Esophagus muscularis mucosa (tissue), 4 donors: ENCODE data around the gene SLC22A12.

Experiments used
- EP300 ChIP-seq: sonication (generic); formaldehyde crosslinking; IDR thresholded peaks from one replicate; pipeline ENCODE4 v1.6.1; 2017; ENCODE audit warnings: antibody characterized with exemption
- POLR2A ChIP-seq: fragments of 450-650 bp; IDR thresholded peaks from one replicate; pipeline ENCODE4 v1.6.1; 2017; ENCODE audit warnings: antibody characterized with exemption, moderate library complexity, mild to moderate bottlenecking, low read depth
- TF ChIP-seq, protein P1 (sequence below), 3 experiments: fragments of 200-600 bp in 2 of 3; fragments of 450-650 bp in 1 of 3; sonication (generic) in 2 of 3; IDR thresholded peaks; one replicate each; pipeline ENCODE4 v1.5.1; 2017 to 2019; ENCODE audit warnings: antibody characterized with exemption in 3 of 3, mild to moderate bottlenecking in 2 of 3, moderate library complexity in 1 of 3

DNA sequence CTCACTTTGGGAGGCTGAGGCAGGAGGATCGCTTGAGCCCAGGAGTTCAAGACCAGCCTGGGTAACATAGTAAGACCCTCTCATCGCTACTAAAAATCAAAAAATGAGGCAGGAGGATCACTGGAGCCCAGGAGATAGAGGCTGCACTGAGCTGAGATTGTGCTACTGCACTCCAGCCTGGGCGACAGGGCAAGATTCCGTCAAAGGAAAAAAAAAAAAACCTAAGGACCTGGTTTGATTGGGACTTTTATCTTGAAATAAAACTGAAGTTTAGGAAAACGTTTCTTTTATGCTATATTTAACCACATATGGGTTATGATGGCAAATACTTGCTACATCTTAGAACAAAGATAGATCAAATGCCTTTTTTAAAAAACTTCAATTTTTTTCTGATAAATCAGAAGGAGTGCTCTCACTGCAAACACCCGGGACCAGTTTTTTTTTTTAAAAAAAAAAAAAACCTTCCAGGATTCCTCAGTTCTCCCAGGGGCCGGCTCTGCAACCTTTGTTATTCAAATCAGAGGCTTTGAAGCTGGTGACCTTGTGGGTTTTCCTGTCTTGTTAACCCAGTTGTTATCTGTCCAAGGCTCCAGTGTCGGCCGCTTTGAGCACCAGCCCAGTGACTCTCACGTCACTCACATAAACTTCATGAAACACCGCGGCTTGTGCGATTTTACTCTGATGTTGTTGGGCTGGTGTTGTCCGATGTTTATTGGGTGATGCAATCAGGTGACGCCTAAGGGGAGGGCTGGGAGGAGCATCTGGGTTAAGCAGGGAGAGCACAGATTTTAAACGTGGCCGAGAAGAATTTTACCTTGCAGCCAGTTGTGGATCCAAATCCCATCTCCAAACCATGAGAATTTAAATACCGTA, 24.7 kb upstream of the SLC22A12 start:
- TF ChIP-seq EP300 = no peak
- TF ChIP-seq POLR2A = no peak
- TF ChIP-seq, protein P1, sequence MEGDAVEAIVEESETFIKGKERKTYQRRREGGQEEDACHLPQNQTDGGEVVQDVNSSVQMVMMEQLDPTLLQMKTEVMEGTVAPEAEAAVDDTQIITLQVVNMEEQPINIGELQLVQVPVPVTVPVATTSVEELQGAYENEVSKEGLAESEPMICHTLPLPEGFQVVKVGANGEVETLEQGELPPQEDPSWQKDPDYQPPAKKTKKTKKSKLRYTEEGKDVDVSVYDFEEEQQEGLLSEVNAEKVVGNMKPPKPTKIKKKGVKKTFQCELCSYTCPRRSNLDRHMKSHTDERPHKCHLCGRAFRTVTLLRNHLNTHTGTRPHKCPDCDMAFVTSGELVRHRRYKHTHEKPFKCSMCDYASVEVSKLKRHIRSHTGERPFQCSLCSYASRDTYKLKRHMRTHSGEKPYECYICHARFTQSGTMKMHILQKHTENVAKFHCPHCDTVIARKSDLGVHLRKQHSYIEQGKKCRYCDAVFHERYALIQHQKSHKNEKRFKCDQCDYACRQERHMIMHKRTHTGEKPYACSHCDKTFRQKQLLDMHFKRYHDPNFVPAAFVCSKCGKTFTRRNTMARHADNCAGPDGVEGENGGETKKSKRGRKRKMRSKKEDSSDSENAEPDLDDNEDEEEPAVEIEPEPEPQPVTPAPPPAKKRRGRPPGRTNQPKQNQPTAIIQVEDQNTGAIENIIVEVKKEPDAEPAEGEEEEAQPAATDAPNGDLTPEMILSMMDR (IDR thresholded peaks at IDR 0.05) = no peak
